PC-3 (cell line): ENCODE measurements around the gene THBS4. TPM values are rescaled to one million over a fixed set of nuclear protein-coding genes. Genes with fewer than 3 reads are reported as not detected.

Experiments used
- ATAC-seq: fragments of 200-7000 bp; cut with Tn5 transposase; 2 replicates; pipeline ENCODE4 v1.9.1; 2020; ENCODE audit warnings: mild to moderate bottlenecking, moderate library complexity
- BruUV-seq: library from RNA; stranded (reverse); fragments of 400-500 nt; replicated peaks from 2 replicates; lab custom pipeline; 2021; lab: Mats Ljungman, UMichigan
- CTCF ChIA-PET: fragments of 300-600 bp; sonication (Branson Sonifier 250); formaldehyde crosslinking; loops from one replicate; lab custom pipeline; 2022; ENCODE audit warnings: antibody characterized with exemption; lab: Charles Lee
- POLR2A ChIA-PET: fragments of 300-600 bp; sonication (Branson Sonifier 250); formaldehyde crosslinking; loops from one replicate; lab custom pipeline; 2022; ENCODE audit warnings: antibody characterized with exemption; ENCODE audit not compliant: unreplicated experiment; lab: Charles Lee
- DNase-seq: peaks from one replicate; pipeline ENCODE4 v3.0.0-alpha.2; 2015
- H2AFZ ChIP-seq: fragments of 300-600 bp; sonication (generic); 2 replicates; pipeline ENCODE4 v1.6.0; 2016; ENCODE audit warnings: antibody characterized with exemption, low read length
- H3F3A ChIP-seq: fragments of 300-600 bp; sonication (generic); one replicate; pipeline ENCODE4 v1.6.0; 2017; ENCODE audit warnings: antibody characterized with exemption, low read length, control low read depth, mild to moderate bottlenecking; ENCODE audit not compliant: unreplicated experiment
- H3K27ac ChIP-seq: fragments of 300-600 bp; sonication (generic); 2 replicates; pipeline ENCODE4 v1.5.1; 2016; ENCODE audit warnings: mild to moderate bottlenecking, low read length
- H3K27me3 ChIP-seq: fragments of 300-600 bp; sonication (generic); 2 replicates; pipeline ENCODE4 v1.6.1; 2016; ENCODE audit warnings: low read length, mixed read lengths
- H3K36me3 ChIP-seq: fragments of 300-600 bp; sonication (generic); 2 replicates; pipeline ENCODE4 v1.6.1; 2016; ENCODE audit warnings: low read depth, mixed run types, low read length, mixed read lengths
- H3K4me1 ChIP-seq: fragments of 300-600 bp; sonication (generic); 2 replicates; pipeline ENCODE4 v1.5.1; 2016; ENCODE audit warnings: low read length; ENCODE audit not compliant: insufficient read depth
- H3K4me2 ChIP-seq: fragments of 300-600 bp; sonication (generic); 2 replicates; pipeline ENCODE4 v1.6.0; 2016; ENCODE audit warnings: low read length
- H3K4me3 ChIP-seq: fragments of 300-600 bp; sonication (generic); 2 replicates; pipeline ENCODE4 v1.5.1; 2016; ENCODE audit warnings: mild to moderate bottlenecking, low read length, mixed read lengths
- H3K79me2 ChIP-seq: fragments of 300-600 bp; sonication (generic); 2 replicates; pipeline ENCODE4 v1.6.1; 2017; ENCODE audit warnings: low read length, mixed read lengths
- H3K9ac ChIP-seq: fragments of 300-600 bp; sonication (generic); 2 replicates; pipeline ENCODE4 v1.6.0; 2016; ENCODE audit warnings: mild to moderate bottlenecking, low read length
- H3K9me2 ChIP-seq: fragments of 300-600 bp; sonication (generic); replicated peaks from 2 replicates; pipeline ENCODE4 v1.6.1; 2016; ENCODE audit warnings: mixed run types, low read length, mixed read lengths
- H3K9me3 ChIP-seq: fragments of 300-600 bp; sonication (generic); 2 replicates; pipeline ENCODE4 v1.6.1; 2016; ENCODE audit warnings: low read length, mixed read lengths
- H4K20me1 ChIP-seq: fragments of 300-600 bp; sonication (generic); 2 replicates; pipeline ENCODE4 v1.6.1; 2016; ENCODE audit warnings: low read length, mixed read lengths
- EZH2 ChIP-seq: fragments of 300-600 bp; sonication (generic); IDR thresholded peaks from one replicate; pipeline ENCODE4 v1.6.1; 2017; ENCODE audit warnings: antibody characterized with exemption, mild to moderate bottlenecking, low read length; ENCODE audit not compliant: unreplicated experiment
- EZH2phosphoT487 ChIP-seq: fragments of 300-600 bp; sonication (generic); IDR thresholded peaks from 2 replicates; pipeline ENCODE4 v1.6.1; 2018; ENCODE audit warnings: mild to moderate bottlenecking, antibody characterized with exemption, low read length, borderline replicate concordance
- intact Hi-C: fragments of 100-400 bp; cut with micrococcal nuclease; formaldehyde crosslinking; loops from 2 replicates; pipeline ENCODE4 v1.9.0; 2023
- total RNA-seq: library from RNA; depleted of rRNA; stranded (reverse); fragments of >200 nt; gene quantifications from 2 replicates; pipeline ENCODE4 v1.2.3, GENCODE V29; 2014
- TF ChIP-seq, protein P1 (sequence below): fragments of 300-600 bp; sonication (generic); conservative IDR thresholded peaks from 2 replicates; pipeline ENCODE4 v1.5.1; 2017; ENCODE audit warnings: antibody characterized with exemption, low read depth, mild to moderate bottlenecking, low read length

The THBS4 gene
- total RNA-seq, 1 experiment from 2014 or later: 0.29 TPM

GRCh38 chr5:80072103-80073073, 37.2 kb downstream of the THBS4 start:
- ChIA-PET POLR2A (no interaction called here), CTCF (no interaction called here)
- Histone ChIP-seq H3F3A (no peaks in the 10 kb centered on the region), H3K27ac (no peak overlapping the region), H3K4me1 (no peaks in the 10 kb centered on the region; the same call in 1 of the 2 replicates), H3K9me3 (no peaks in the 10 kb centered on the region), H3K36me3 (no peaks in the 10 kb centered on the region), H3K9ac (no peak overlapping the region), H2AFZ (no peak overlapping the region), H3K9me2 (no peaks in the 10 kb centered on the region), H3K4me2 (no peak overlapping the region), H3K27me3 (no peaks in the 10 kb centered on the region), H3K79me2 (no peaks in the 10 kb centered on the region), H3K4me3 (no peak overlapping the region), H4K20me1 (no peaks in the 10 kb centered on the region)
- ATAC-seq (peak; percentile 51; the same call in 1 of the 2 replicates), DNase-seq (peak; percentile 42)
- intact Hi-C loops: no loop called here
- TF ChIP-seq EZH2 (no peak), EZH2phosphoT487 (no peak)
- TF ChIP-seq, protein P1, sequence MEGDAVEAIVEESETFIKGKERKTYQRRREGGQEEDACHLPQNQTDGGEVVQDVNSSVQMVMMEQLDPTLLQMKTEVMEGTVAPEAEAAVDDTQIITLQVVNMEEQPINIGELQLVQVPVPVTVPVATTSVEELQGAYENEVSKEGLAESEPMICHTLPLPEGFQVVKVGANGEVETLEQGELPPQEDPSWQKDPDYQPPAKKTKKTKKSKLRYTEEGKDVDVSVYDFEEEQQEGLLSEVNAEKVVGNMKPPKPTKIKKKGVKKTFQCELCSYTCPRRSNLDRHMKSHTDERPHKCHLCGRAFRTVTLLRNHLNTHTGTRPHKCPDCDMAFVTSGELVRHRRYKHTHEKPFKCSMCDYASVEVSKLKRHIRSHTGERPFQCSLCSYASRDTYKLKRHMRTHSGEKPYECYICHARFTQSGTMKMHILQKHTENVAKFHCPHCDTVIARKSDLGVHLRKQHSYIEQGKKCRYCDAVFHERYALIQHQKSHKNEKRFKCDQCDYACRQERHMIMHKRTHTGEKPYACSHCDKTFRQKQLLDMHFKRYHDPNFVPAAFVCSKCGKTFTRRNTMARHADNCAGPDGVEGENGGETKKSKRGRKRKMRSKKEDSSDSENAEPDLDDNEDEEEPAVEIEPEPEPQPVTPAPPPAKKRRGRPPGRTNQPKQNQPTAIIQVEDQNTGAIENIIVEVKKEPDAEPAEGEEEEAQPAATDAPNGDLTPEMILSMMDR: no peak
- BruUV-seq: no TSS peak

GRCh38 chr5:80076131-80077050, 41.2 kb downstream of the THBS4 start:
- no peak for DNase-seq
- POLR2A ChIA-PET: no interaction called here
- no peaks in the 10 kb centered on the region; the same call in 1 of the 2 replicates for H3K4me1 ChIP-seq
- H3K79me2 ChIP-seq: no peaks in the 10 kb centered on the region
- CTCF ChIA-PET: no interaction called here
- no peaks in the 10 kb centered on the region for H3K9me2 ChIP-seq
- ATAC-seq: no peak
- H3K4me2 ChIP-seq: no peak overlapping the region
- H3K27me3 ChIP-seq: no peaks in the 10 kb centered on the region
- TF ChIP-seq, protein P1: no peak
- TF ChIP-seq EZH2 (no peak), EZH2phosphoT487 (no peak)
- H4K20me1 ChIP-seq: no peaks in the 10 kb centered on the region
- BruUV-seq: no TSS peak
- no peaks in the 10 kb centered on the region for H3F3A ChIP-seq
- H3K9me3 ChIP-seq: no peaks in the 10 kb centered on the region
- no peak overlapping the region for H3K9ac ChIP-seq
- no peak overlapping the region for H2AFZ ChIP-seq
- intact Hi-C loops: no loop called here
- H3K36me3 ChIP-seq: no peaks in the 10 kb centered on the region
- no peak overlapping the region for H3K27ac ChIP-seq
- no peak overlapping the region for H3K4me3 ChIP-seq
